D341Med (cell line): Measurements from ENCODE around the gene HSPA12B.

Source experiments
- DNase-seq: peaks from one replicate; pipeline ENCODE4 v3.0.0; 2012; ENCODE audit warnings: low spot score

HSPA12B gene

GRCh38 chr20:3767110-3767426, 34.6 kb downstream of the HSPA12B start:
- DNase-seq: peak; percentile 62

- peak; percentile 99 for DNase-seq
Measured at GRCh38 chr20:3767427-3768341, 35.2 kb downstream of the HSPA12B start, which contains the start of gene ADISSP. TSS of gene ADISSP (minus strand) at chr20:3767753. CDS start at chr20:3760100, 7,653 bp downstream.

GRCh38 chr20:3768342-3769130, 36.1 kb downstream of the HSPA12B start:
- peak; percentile 87 for DNase-seq

GRCh38 chr20:3771552-3772058, 39.1 kb downstream of the HSPA12B start:
- no peak for DNase-seq

GRCh38 chr20:3775457-3776108, 43.1 kb downstream of the HSPA12B start:
- DNase-seq: no peak

- no peak for DNase-seq
Measured at GRCh38 chr20:3777381-3777715, 44.9 kb downstream of the HSPA12B start.

- DNase-seq: peak; percentile 67
Measured at GRCh38 chr20:3777716-3778629, 45.5 kb downstream of the HSPA12B start.

- no peak for DNase-seq
Measured at GRCh38 chr20:3778976-3779375, 46.5 kb downstream of the HSPA12B start.

- DNase-seq: peak; percentile 88
Measured at GRCh38 chr20:3781153-3781910, 48.8 kb downstream of the HSPA12B start, which contains the start of gene SPEF1. TSS of gene SPEF1 (minus strand) at chr20:3781448. CDS start at chr20:3781287, 161 bp downstream.

GRCh38 chr20:3782597-3782996, 50.1 kb downstream of the HSPA12B start:
- DNase-seq: no peak

GRCh38 chr20:3783068-3783489, 50.6 kb downstream of the HSPA12B start:
- no peak for DNase-seq

GRCh38 chr20:3783511-3784195, 51.2 kb downstream of the HSPA12B start:
- no peak for DNase-seq

GRCh38 chr20:3784216-3784853, 51.9 kb downstream of the HSPA12B start:
- DNase-seq: no peak

GRCh38 chr20:3784863-3785239, 52.4 kb downstream of the HSPA12B start:
- no peak for DNase-seq

GRCh38 chr20:3785240-3786125, 53.0 kb downstream of the HSPA12B start:
- no peak for DNase-seq

- peak; percentile 77 for DNase-seq
Measured at GRCh38 chr20:3786126-3786484, 53.6 kb downstream of the HSPA12B start.

GRCh38 chr20:3786665-3787323, 54.3 kb downstream of the HSPA12B start, which contains the start of gene CENPB:
TSS of gene CENPB (minus strand) at chr20:3786740. CDS start at chr20:3786483, 257 bp downstream.
- peak; percentile 97 for DNase-seq
